Activated CD8-positive, alpha-beta memory T cell treated with anti-CD3 and anti-CD28 coated beads, Interleukin-2, amount 50 U/mL, for 48 hours (primary cell): Measurements from ENCODE around the gene TXLNB.
"Not testable (repeated sequence)": the region's sequence is repeated elsewhere in the genome, so short reads cannot be mapped to it uniquely, and the experiment has no call there.

Source experiments
- DNase-seq: peaks from one replicate; pipeline ENCODE4 v3.0.0-alpha.2; 2020

TXLNB gene

GRCh38 chr6:139308936-139309603, 17.3 kb upstream of the TXLNB start:
- no peak for DNase-seq

- no peak for DNase-seq
These were observed 16.6 kb upstream of the TXLNB start for GRCh38 chr6:139308286-139308916.

- no peak for DNase-seq
These were observed 14.6 kb upstream of the TXLNB start for GRCh38 chr6:139306291-139306981.

GRCh38 chr6:139303185-139303584, 11.4 kb upstream of the TXLNB start:
- no peak for DNase-seq

GRCh38 chr6:139297921-139298320, 6.1 kb upstream of the TXLNB start:
- no peak for DNase-seq

GRCh38 chr6:139296927-139297326, 5.1 kb upstream of the TXLNB start:
- no peak for DNase-seq

GRCh38 chr6:139295901-139296300, 4.1 kb upstream of the TXLNB start:
- no peak for DNase-seq

- no peak for DNase-seq
These were observed 2.3 kb upstream of the TXLNB start for GRCh38 chr6:139294090-139294489.

- DNase-seq, result not testable (repeated sequence)
These were observed 1.4 kb upstream of the TXLNB start for GRCh38 chr6:139293230-139293629.

GRCh38 chr6:139290787-139291311, 949 bp downstream of the TXLNB start:
- DNase-seq, result no peak

GRCh38 chr6:139289233-139289632, 2.6 kb downstream of the TXLNB start:
- no peak for DNase-seq

- DNase-seq, result no peak
These were observed 3.2 kb downstream of the TXLNB start for GRCh38 chr6:139288496-139289040.

- no peak for DNase-seq
These were observed 3.9 kb downstream of the TXLNB start for GRCh38 chr6:139287868-139288267.

- DNase-seq, result not testable (repeated sequence)
These were observed 5.4 kb downstream of the TXLNB start for GRCh38 chr6:139286438-139286837.

- DNase-seq, result no peak
These were observed 6.2 kb downstream of the TXLNB start for GRCh38 chr6:139285590-139285989.

- no peak for DNase-seq
These were observed 7.0 kb downstream of the TXLNB start for GRCh38 chr6:139284789-139285188.

GRCh38 chr6:139282684-139283083, 9.1 kb downstream of the TXLNB start:
- DNase-seq, result no peak

- no peak for DNase-seq
These were observed 13.6 kb downstream of the TXLNB start for GRCh38 chr6:139278190-139278589.

- no peak for DNase-seq
These were observed 14.2 kb downstream of the TXLNB start for GRCh38 chr6:139277587-139277986.

- DNase-seq, result no peak
These were observed 14.6 kb downstream of the TXLNB start for GRCh38 chr6:139277161-139277560.

GRCh38 chr6:139275279-139276055, 16.3 kb downstream of the TXLNB start:
- DNase-seq, result no peak

- no peak for DNase-seq
These were observed 20.7 kb downstream of the TXLNB start for GRCh38 chr6:139271056-139271455.

- no peak for DNase-seq
These were observed 21.5 kb downstream of the TXLNB start for GRCh38 chr6:139270249-139270648.
